K562 treated with DMSO at 1 percent for 4 hours (cell line): Measurements from ENCODE around the gene SLC25A24. TPM values are rescaled to one million over a fixed set of nuclear protein-coding genes. Genes with fewer than 3 reads are reported as not detected.

Experiments used
- total RNA-seq: library from RNA; unstranded; fragments of 300-600 nt; gene quantifications from 2 replicates; pipeline ENCODE4 v1.2.3, GENCODE V29; 2022; ENCODE audit not compliant: insufficient read depth

Gene SLC25A24
- 11.0 TPM in 2 replicates for total RNA-seq

DNA sequence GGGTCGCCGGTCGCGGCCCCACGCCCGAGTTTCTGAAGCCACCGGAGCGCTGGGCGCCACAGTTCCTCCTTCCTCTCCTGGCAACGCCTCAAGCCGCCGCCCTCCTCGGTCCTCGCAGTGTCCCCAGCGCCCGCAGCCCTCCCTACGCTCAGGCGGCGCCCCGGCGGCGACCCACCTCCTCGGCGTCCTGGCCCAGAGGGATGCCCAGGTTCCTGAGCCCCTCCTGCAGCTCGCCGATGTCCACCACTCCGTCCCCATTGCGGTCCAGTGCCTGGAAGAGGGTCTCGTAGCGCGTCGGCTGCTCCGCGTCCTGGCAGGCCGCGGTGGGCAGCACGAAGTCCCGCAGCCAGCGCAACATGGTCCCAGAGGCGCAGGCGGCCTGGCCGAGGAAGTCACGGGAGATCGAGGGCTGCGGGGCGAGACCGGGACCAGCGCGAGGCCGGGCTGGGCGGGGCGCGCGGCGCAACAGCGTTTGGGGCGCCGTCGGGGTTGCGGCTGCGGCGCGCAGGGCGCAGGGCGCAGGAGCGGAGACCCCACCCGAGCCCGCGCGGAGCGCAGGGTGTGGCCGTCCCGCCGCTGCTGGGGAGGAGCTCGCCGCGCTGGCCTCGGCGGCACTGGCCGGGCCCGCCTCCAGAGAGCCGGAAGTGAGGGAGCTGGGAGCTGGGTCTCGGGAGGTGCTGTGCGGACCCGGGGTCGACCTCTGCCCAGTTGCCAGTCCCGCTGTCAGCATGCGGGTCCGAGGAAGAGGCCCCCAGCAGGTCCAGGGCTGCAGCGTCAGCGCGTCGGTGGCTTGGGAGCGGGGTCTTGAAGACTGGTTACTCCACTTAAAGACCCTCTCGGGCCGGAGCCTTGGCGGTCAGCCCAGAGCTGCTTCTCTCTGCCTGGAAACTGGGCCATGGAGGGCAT, at the start of gene SLC25A24:
TSS of gene SLC25A24 (minus strand) at position 563 of the 906 bp plus-strand sequence. CDS start at position 358, 205 bp downstream.

DNA sequence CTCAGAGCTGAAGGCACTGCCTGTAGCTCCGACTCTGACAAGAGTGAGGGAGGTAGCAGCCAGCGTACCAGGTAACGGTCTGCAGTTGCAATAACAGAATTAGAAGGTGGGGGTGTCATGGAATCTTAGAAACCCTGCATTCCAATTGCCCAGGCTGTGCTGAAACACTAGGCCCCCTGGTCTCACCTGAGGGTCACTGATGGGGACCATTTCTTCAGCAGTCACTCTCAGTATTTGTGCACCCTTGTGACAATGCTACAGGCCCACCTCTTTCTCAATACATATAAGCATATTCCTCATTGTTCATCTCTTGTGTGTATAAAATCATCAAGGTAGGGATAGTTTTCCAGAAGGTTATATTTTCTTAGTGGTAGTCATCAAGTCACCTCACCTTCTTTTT, 43.8 kb upstream of the SLC25A24 start, which contains the start of gene NBPF4:
TSS of gene NBPF4 (minus strand) at position 101 of the 400 bp plus-strand sequence. CDS start 315 bp downstream, outside the sequence.

Other genes with a start within 250 kb of the SLC25A24 start
- gene VAV3, start 235.2 kb downstream of the SLC25A24 start, total RNA-seq = not detected in 2 replicates
- gene NBPF4, start 43.7 kb upstream of the SLC25A24 start, total RNA-seq = 2.3 and 7.4 TPM in 2 replicates
- gene NBPF6, start 250.0 kb upstream of the SLC25A24 start, total RNA-seq = 8.4 and 10.8 TPM in 2 replicates